Gastroesophageal sphincter (tissue), 3 donors: Measurements from ENCODE around the gene SERPINE1.

Source experiments
- CTCF ChIP-seq, 4 experiments: fragments of 200-600 bp in 2 of 4; fragments of 450-650 bp in 2 of 4; sonication (generic) in 1 of 4; IDR thresholded peaks; one replicate each; pipeline ENCODE4 v1.5.1; 2017 to 2019; ENCODE audit warnings: antibody characterized with exemption in 4 of 4, mild to moderate bottlenecking in 2 of 4, moderate library complexity in 2 of 4
- EP300 ChIP-seq: sonication (generic); formaldehyde crosslinking; IDR thresholded peaks from one replicate; pipeline ENCODE4 v1.6.1; 2017; ENCODE audit warnings: antibody characterized with exemption, mild to moderate bottlenecking
- POLR2A ChIP-seq, 2 donors: fragments of 450-650 bp; IDR thresholded peaks; one replicate each; pipeline ENCODE4 v1.6.1; 2017; ENCODE audit warnings: antibody characterized with exemption in 2 of 2, mild to moderate bottlenecking in 2 of 2, moderate library complexity in 1 of 2
- POLR2AphosphoS5 ChIP-seq: sonication (generic); formaldehyde crosslinking; IDR thresholded peaks from one replicate; pipeline ENCODE4 v1.6.1; 2017; ENCODE audit warnings: antibody characterized with exemption

DNA sequence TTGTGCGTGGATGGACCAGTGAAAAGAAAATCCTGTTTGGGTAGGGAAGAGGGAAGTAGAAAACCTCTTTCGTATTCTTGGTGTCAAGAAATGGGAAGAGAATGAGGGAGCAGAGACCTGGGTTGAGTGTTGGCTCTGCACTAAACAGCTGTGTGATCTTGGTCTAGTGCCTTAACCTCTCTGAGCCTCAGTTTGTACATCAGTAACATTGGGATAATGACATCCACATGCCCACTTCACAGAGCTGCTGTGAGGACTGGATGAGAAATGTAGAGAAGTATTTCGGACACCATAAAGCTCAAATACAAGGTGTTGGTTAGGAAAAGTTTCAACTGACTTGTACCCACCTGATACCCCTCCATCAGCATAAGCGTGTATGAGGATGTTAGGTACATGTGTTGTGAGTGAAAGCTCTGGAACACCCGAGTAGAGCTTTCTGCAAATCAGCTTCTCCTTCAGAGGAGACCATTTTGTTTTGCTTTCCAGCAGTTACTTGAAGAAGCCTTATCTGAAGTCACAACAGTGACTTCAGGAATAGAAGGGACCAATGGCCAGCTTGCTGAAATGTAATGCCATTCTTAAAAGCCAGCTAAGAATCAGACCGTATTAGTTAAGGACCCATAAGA is 30.5 kb upstream of the SERPINE1 start:
- TF ChIP-seq CTCF (IDR thresholded peaks at IDR 0.05) (no peak), POLR2A (IDR thresholded peaks at IDR 0.05) (no peak), EP300 (no peak), POLR2AphosphoS5 (no peak)
